IPS-18a (cell line): ENCODE data around the gene SPN.
"Not testable (repeated sequence)": the region's sequence is repeated elsewhere in the genome, so short reads cannot be mapped to it uniquely, and the experiment has no call there.

ENCODE experiments used
- H3K27ac ChIP-seq: one replicate; pipeline ENCODE4 v1.5.1; 2013; ENCODE audit warnings: low read length
- H3K27me3 ChIP-seq: one replicate; pipeline ENCODE4 v1.6.1; 2013; ENCODE audit warnings: mild to moderate bottlenecking, low read length; ENCODE audit not compliant: control insufficient read depth, insufficient read depth
- H3K36me3 ChIP-seq: one replicate; pipeline ENCODE4 v1.6.1; 2013; ENCODE audit warnings: low read depth, low read length; ENCODE audit not compliant: control insufficient read depth
- H3K4me1 ChIP-seq: one replicate; pipeline ENCODE4 v1.6.1; 2013; ENCODE audit warnings: low read depth, low read length; ENCODE audit not compliant: control insufficient read depth
- H3K4me3 ChIP-seq: one replicate; pipeline ENCODE4 v1.5.1; 2013; ENCODE audit warnings: low read length
- H3K9ac ChIP-seq: one replicate; pipeline ENCODE4 v1.6.1; 2013; ENCODE audit warnings: mild to moderate bottlenecking, low read length, moderate library complexity
- H3K9me3 ChIP-seq: one replicate; pipeline ENCODE4 v1.6.1; 2013; ENCODE audit warnings: low read depth, low read length; ENCODE audit not compliant: control insufficient read depth

SPN gene

DNA sequence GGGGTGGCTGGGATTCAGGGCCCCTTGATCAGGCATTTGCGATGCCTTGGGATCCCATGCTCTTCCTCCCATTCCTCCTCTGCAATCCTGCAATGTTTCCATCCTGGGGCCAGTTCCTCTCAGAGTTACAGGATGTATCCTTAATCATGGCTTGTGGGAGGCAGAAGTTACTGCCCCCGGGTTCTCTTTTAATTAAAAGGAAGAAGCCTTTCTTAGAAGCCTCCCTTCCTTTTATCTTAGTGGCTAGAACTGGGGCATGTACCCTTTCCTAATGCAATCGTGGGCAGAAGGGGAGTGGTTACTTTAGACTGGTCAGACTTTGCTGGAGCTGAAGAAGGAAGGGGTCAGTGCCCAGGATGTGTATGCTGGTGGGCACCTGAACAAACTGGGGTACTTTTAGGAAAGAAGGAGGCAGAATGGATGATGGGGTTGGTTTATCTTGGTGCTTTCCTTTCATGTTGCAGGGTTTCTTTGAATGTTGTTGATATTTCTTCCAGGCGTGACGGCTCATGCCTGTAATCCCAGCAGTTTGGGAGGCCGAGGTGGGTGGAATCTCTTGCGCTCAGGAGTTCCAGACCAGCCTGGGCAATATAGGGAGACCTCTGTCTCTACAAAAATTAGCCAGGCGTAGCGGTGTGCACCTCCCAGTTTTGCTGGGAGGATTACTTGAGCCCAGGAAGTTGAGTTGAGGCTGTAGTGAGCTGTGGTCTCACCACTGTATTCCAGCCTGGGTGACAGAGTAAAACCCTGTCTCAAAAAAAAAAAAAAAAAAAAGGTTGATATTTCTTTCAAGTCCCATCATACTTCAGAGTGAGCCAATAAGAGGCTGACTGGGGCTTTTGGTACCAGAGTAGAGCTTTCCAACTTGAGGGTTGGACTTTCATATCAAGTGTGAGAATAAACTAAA is 13.2 kb upstream of the SPN start:
- Histone ChIP-seq H3K9ac (no peak overlapping the region), H3K9me3 (no peaks in the 10 kb centered on the region), H3K4me1 (no peaks in the 10 kb centered on the region), H3K27me3 (no peaks in the 10 kb centered on the region), H3K36me3 (no peaks in the 10 kb centered on the region), H3K4me3 (no peak overlapping the region), H3K27ac (no peak overlapping the region)

DNA sequence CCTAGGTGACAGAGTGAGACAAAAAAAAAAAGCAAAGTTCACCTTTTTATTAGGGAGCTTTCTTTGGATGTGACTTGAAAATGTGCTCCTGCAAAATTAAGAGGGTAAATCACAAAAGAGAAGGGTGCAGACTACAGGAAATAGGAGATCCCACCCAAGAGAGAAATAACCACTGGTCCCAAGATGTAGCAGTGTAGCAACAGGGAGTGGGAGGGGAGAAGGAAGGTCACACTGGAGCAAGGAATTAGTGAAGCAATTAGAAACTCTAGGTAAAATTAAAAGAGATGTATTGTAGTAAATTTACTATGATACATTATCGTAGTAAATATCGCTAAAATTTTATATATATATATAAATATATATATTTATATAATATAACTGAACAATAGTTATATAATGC is 12.3 kb upstream of the SPN start:
- Histone ChIP-seq H3K4me1 (no peaks in the 10 kb centered on the region), H3K9ac (no peak overlapping the region), H3K9me3 (no peaks in the 10 kb centered on the region), H3K27ac (no peak overlapping the region), H3K27me3 (no peaks in the 10 kb centered on the region), H3K36me3 (no peaks in the 10 kb centered on the region), H3K4me3 (no peak overlapping the region)

- Histone ChIP-seq H3K36me3 (no peaks in the 10 kb centered on the region), H3K9me3 (no peaks in the 10 kb centered on the region), H3K27me3 (no peaks in the 10 kb centered on the region), H3K9ac (no peak overlapping the region), H3K27ac (no peak overlapping the region), H3K4me1 (no peaks in the 10 kb centered on the region), H3K4me3 (no peak overlapping the region)
Measured at GRCh38 chr16:29651774-29652349, 11.2 kb upstream of the SPN start.

DNA sequence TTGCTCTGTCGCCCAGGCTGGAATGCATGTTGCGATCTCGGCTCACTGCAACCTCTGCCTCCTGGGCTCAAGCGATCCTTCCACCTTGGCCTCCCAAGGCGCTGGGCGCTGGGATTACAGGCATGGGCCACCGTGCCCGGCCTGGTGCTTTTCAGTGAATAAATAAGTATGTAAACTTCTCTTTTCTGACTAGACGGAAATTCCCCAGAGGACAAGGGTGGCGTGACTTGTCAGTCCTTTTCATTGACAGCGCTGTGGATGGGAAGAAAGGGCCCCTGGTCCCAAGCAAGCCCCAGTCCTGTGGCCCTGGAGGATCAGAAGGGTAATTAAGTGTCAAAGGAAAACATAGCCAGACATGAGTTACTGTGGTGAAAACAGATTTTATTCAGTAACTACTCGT is 9.6 kb upstream of the SPN start:
- H3K27me3 ChIP-seq, result no peaks in the 10 kb centered on the region
- no peaks in the 10 kb centered on the region for H3K4me1 ChIP-seq
- no peaks in the 10 kb centered on the region for H3K9me3 ChIP-seq
- no peak overlapping the region for H3K27ac ChIP-seq
- H3K4me3 ChIP-seq, result no peak overlapping the region
- H3K9ac ChIP-seq, result no peak overlapping the region
- H3K36me3 ChIP-seq, result no peaks in the 10 kb centered on the region

DNA sequence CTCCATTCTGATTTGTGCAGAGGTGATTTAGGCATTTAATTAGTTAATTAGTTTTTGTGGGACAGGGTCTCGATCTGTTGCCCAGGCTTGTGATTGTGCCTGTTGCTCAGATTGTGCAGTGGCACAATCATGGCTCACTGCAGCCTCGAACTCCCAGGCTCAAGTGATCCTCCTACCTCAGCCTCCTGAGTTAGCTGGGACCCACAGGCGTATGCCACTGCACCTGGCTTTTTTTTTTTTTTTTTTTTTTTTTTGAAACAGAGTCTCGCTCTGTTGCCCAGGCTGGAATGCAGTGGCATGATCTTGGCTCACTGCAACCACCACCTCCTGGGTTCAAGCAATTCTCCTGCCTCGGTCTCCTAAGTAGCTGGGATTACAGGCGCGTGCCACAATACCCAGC is 9.2 kb upstream of the SPN start:
- not testable (repeated sequence) for H3K9me3 ChIP-seq, H3K36me3 ChIP-seq, H3K4me3 ChIP-seq, H3K4me1 ChIP-seq, H3K27ac ChIP-seq, H3K9ac ChIP-seq, H3K27me3 ChIP-seq

DNA sequence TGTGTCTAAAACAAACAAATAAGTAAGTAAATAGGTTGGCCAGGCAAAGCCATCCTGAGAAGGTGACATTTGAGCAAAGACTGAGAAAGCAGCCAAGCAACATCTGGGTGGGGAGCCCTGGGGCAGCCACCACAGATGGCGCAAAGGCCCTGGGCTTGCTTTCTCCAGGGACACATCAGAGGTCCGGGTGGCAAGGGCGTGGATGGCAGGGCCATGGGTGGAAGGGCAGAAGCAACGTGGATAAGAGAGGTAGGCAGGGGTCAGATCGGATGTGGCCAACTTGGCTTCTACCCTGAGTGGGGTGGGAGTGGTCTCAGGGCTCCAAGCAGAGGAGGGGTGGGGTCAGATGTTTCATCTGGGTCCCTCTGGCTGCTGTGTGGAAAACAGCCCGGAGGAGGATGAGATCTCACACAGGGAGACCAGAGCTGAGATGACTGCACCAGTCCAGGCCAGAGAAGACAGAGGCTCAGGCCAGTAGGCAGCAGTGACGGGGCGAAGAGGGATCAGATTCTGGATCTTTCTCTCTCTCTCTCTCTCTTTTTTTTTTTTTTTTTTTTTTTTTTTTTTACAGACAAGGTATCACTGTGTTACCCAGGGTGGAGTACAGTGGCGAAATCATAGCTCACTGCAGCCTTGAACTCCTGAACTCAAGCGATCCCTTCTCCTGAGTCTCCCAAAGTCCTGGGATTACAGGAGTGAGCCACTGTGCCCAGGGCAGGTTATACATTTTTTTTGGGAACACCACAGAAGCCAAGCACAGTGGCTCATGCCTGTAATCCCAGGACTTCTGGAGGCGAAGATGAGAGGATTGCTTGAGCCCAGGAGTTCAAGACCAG is 6.1 kb upstream of the SPN start:
- Histone ChIP-seq H3K27ac (no peak overlapping the region), H3K9me3 (no peaks in the 10 kb centered on the region), H3K4me1 (no peaks in the 10 kb centered on the region), H3K27me3 (no peaks in the 10 kb centered on the region), H3K9ac (no peak overlapping the region), H3K36me3 (no peaks in the 10 kb centered on the region), H3K4me3 (no peak overlapping the region)

DNA sequence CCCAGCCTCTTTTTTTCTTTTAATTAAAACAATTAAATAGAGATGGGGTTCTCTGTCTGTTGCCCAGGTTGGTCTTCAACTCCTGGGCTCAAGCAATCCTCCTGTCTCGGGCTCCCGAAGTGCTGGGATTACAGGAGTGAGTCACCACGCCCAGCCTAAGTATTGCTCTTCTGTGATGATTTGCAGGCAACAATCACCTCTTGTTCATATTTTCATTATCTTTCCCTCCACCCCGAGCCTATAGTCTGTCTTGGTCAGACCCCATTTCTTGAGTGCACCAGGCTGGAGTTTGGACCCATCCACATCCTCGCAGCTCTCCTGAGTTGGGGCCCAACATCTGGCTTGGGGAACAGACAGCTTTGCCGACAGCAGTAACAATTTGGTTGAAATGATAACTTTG is 4.3 kb upstream of the SPN start:
- H3K4me1 ChIP-seq, result no peaks in the 10 kb centered on the region
- no peak overlapping the region for H3K9ac ChIP-seq
- no peaks in the 10 kb centered on the region for H3K36me3 ChIP-seq
- no peaks in the 10 kb centered on the region for H3K27me3 ChIP-seq
- no peak overlapping the region for H3K4me3 ChIP-seq
- no peak overlapping the region for H3K27ac ChIP-seq
- H3K9me3 ChIP-seq, result no peaks in the 10 kb centered on the region

DNA sequence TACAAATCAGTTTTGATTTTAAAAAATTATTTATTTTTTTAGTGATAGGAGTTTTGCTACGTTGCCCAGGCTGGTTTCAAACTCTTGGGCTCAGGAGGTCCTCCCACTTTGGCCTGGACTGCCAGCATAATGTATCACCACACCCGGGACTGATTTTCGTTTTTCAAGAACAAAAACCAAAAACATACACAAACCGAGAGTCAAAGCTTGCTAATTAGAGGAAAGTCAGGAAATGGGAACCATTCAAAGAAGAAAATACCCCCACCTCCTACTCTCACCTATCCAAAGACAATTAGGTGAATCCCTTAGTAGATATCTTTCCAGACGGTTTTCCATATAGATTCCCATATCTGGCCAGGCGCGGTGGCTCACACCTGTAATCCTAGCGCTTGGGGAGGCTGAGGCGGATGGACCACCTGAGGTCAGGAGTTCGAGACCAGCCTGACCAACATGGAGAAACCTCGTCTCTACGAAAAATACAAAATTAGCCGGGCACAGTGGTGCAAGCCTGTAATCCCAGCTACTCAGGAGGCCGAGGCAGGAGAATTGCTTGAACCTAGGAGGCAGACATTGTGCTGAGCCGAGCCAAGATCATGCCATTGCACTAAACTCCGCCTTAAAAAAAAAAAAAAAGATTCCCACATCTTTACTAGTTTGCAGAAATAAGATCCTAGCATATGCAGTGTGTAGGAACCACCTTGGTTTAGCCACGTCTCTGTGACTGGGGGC is 883 bp upstream of the SPN start:
- peaks cover 7% of the 10 kb centered on the region for H3K4me1 ChIP-seq
- no peak overlapping the region for H3K27ac ChIP-seq
- no peaks in the 10 kb centered on the region for H3K27me3 ChIP-seq
- H3K4me3 ChIP-seq, result no peak overlapping the region
- H3K9me3 ChIP-seq, result no peaks in the 10 kb centered on the region
- H3K9ac ChIP-seq, result no peak overlapping the region
- H3K36me3 ChIP-seq, result no peaks in the 10 kb centered on the region

GRCh38 chr16:29662729-29663015 is 375 bp upstream of the SPN start:
- H3K36me3 ChIP-seq, result no peaks in the 10 kb centered on the region
- H3K27me3 ChIP-seq, result no peaks in the 10 kb centered on the region
- H3K4me3 ChIP-seq, result no peak overlapping the region
- H3K9ac ChIP-seq, result no peak overlapping the region
- H3K9me3 ChIP-seq, result no peaks in the 10 kb centered on the region
- peaks cover 9% of the 10 kb centered on the region for H3K4me1 ChIP-seq
- no peak overlapping the region for H3K27ac ChIP-seq

DNA sequence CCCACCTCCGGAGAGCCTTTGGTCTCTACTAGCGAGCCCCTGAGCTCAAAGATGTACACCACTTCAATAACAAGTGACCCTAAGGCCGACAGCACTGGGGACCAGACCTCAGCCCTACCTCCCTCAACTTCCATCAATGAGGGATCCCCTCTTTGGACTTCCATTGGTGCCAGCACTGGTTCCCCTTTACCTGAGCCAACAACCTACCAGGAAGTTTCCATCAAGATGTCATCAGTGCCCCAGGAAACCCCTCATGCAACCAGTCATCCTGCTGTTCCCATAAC is 702 bp downstream of the SPN start:
- no peaks in the 10 kb centered on the region for H3K9me3 ChIP-seq
- no peaks in the 10 kb centered on the region for H3K36me3 ChIP-seq
- no peak overlapping the region for H3K9ac ChIP-seq
- H3K27me3 ChIP-seq, result no peaks in the 10 kb centered on the region
- no peak overlapping the region for H3K27ac ChIP-seq
- H3K4me3 ChIP-seq, result no peak overlapping the region
- H3K4me1 ChIP-seq, result peaks cover 9% of the 10 kb centered on the region

DNA sequence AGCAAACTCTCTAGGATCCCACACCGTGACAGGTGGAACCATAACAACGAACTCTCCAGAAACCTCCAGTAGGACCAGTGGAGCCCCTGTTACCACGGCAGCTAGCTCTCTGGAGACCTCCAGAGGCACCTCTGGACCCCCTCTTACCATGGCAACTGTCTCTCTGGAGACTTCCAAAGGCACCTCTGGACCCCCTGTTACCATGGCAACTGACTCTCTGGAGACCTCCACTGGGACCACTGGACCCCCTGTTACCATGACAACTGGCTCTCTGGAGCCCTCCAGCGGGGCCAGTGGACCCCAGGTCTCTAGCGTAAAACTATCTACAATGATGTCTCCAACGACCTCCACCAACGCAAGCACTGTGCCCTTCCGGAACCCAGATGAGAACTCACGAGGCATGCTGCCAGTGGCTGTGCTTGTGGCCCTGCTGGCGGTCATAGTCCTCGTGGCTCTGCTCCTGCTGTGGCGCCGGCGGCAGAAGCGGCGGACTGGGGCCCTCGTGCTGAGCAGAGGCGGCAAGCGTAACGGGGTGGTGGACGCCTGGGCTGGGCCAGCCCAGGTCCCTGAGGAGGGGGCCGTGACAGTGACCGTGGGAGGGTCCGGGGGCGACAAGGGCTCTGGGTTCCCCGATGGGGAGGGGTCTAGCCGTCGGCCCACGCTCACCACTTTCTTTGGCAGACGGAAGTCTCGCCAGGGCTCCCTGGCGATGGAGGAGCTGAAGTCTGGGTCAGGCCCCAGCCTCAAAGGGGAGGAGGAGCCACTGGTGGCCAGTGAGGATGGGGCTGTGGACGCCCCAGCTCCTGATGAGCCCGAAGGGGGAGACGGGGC is 1.3 kb downstream of the SPN start:
- peaks cover 9% of the 10 kb centered on the region for H3K4me1 ChIP-seq
- no peaks in the 10 kb centered on the region for H3K36me3 ChIP-seq
- H3K9ac ChIP-seq, result no peak overlapping the region
- no peaks in the 10 kb centered on the region for H3K27me3 ChIP-seq
- no peak overlapping the region for H3K27ac ChIP-seq
- H3K9me3 ChIP-seq, result no peaks in the 10 kb centered on the region
- no peak overlapping the region for H3K4me3 ChIP-seq
